Heart left ventricle (tissue), 16 donors: Measurements from ENCODE around the gene PATZ1. TPM values are rescaled to one million over a fixed set of nuclear protein-coding genes. Genes with fewer than 3 reads are reported as not detected.

Source experiments
- ATAC-seq, 4 donors: fragments of 200-7000 bp; cut with Tn5 transposase; one replicate each; pipeline ENCODE4 v1.9.1; 2020 to 2022; ENCODE audit warnings: moderate library complexity in 4 of 4, mild to moderate bottlenecking in 3 of 4, moderate number of reproducible peaks in 1 of 4
- DNase-seq, 5 donors: peaks; one replicate each; pipeline ENCODE4 v3.0.0-alpha.2; 2020
- H3K27ac ChIP-seq, 12 donors: fragments of 200-600 bp; sonication (generic) in 4 of 12; one replicate each; pipeline versions ENCODE4 v1.5.0 to v1.8.0; 2016 to 2022; ENCODE audit warnings: mild to moderate bottlenecking in 2 of 12
- H3K27me3 ChIP-seq, 9 donors: fragments of 200-600 bp; sonication (generic) in 2 of 9; one replicate each; pipeline versions ENCODE4 v1.5.1 to v1.8.0; 2016 to 2022; ENCODE audit warnings: mild to moderate bottlenecking in 3 of 9
- H3K36me3 ChIP-seq, 9 donors: fragments of 200-600 bp; sonication (generic) in 2 of 9; one replicate each; pipeline versions ENCODE4 v1.5.0 to v1.8.0; 2018 to 2022; ENCODE audit warnings: mild to moderate bottlenecking in 2 of 9
- H3K4me1 ChIP-seq, 12 donors: fragments of 200-600 bp; sonication (generic) in 4 of 12; one replicate each; pipeline versions ENCODE4 v1.5.0 to v1.8.0; 2016 to 2022; ENCODE audit warnings: mild to moderate bottlenecking in 3 of 12
- H3K4me3 ChIP-seq, 12 donors: fragments of 200-600 bp; sonication (generic) in 4 of 12; one replicate each; pipeline versions ENCODE4 v1.5.0 to v1.8.0; 2017 to 2022; ENCODE audit warnings: mild to moderate bottlenecking in 9 of 12, moderate library complexity in 4 of 12
- H3K9me3 ChIP-seq, 12 donors: fragments of 200-600 bp; sonication (generic) in 4 of 12; one replicate each; pipeline versions ENCODE4 v1.5.0 to v1.8.0; 2016 to 2022; ENCODE audit warnings: mild to moderate bottlenecking in 1 of 12
- CTCF ChIP-seq, 12 donors: fragments of 200-600 bp; sonication (generic) in 4 of 12; IDR thresholded peaks; one replicate each; pipeline versions ENCODE4 v1.5.0 to v1.8.0; 2018 to 2022; ENCODE audit warnings: antibody characterized with exemption in 12 of 12, mild to moderate bottlenecking in 5 of 12
- POLR2A ChIP-seq, 2 donors: fragments of 450-650 bp; IDR thresholded peaks; one replicate each; pipeline ENCODE4 v1.6.1; 2017; ENCODE audit warnings: antibody characterized with exemption in 2 of 2, mild to moderate bottlenecking in 2 of 2, moderate library complexity in 2 of 2
- WGBS, 4 donors: extraction: QIAGEN DNeasy Blood & Tissue Kit in 2 of 4; methylation state at CpG; one replicate each; pipeline versions ENCODE4 v1.1.5 to v1.1.7; 2013 to 2018; 5-methylcytosine and 5-hydroxymethylcytosine counted together
- intact Hi-C, 10 donors: fragments of 100-400 bp; cut with DNase I; formaldehyde crosslinking; loops; one replicate each; pipeline versions ENCODE4 v1.11.1 to v1.14.2; 2022
- polyA plus RNA-seq, 2 donors: library from polyadenylated mRNA; stranded (reverse); fragments of 200-250 nt; gene quantifications; one replicate each; pipeline ENCODE4 v1.2.3, GENCODE V29; 2013
- total RNA-seq, 9 donors: library from RNA; depleted of rRNA in 2 of 9; stranded (reverse); fragments of >200 nt in 2 of 9; fragmentation: NEBNext Ultra II Directional in 3 of 9; extraction: Animal tissue kit (Norgen Biotek cat#: 25700) in 3 of 9; gene quantifications; one replicate each; pipeline versions ENCODE4 v1.1.0 to v1.2.4, GENCODE V29; 2016 to 2023
- donor health status: ischemic (EF 13 %, LVEDD 7.1; RV severe dilation, severe dysfunction).
- donor health status: healthy with polysubstance abuse.
- donor health status: DM: no; HTN: yes; CAD: no.
- donor health status: DM: no; HTN: no; CAD: no.
- donor health status: ischemic (EF 25% LVEDD 6.9; RV normal size, moderate dysfunction).
- donor health status: ischemic (EF 25% LVEDD 5.7; RV mildly dilated, moderate dysfunction).
- donor health status: healthy.
- donor health status: DM: yes; HTN: yes; CAD: no.
- donor health status: ischemic (EF 35%, LVEDD 5.7; RV mildly dilated, moderate dysfunction).
- donor health status: nonischemic (EF 11% LVEDD 7.7; RV severe dilation, severe dysfunction).
- donor health status: DM: yes; HTN: yes; CAD: no.
- donor health status: PGD.
- donor health status: ischemic (EF 29% LVEDD 5.4; RV normal size, mild dysfunction).
- donor health status: nonischemic (EF 23%, LVEDD 6.1; RV moderate dilation, normal function).

PATZ1 gene
- total and polyA plus RNA-seq, 11 donors = 7.7 to 20.1 (median 12.3) TPM

- H3K27ac ChIP-seq = no peak overlapping the region
- H3K4me3 ChIP-seq = no peak overlapping the region
- peaks cover 0 to 67% (median 54%) of the 10 kb centered on the region in 9 donors for H3K36me3 ChIP-seq
- intact Hi-C loops = loop anchor here in 5 of 10 donors (10.0 kb wide), 2 partner anchors 153 to 293 kb away; partner anchors contain the start of gene SFI1 (in 1 of the 5)
- H3K9me3 ChIP-seq = no peaks in the 10 kb centered on the region
- no peaks in the 10 kb centered on the region for H3K27me3 ChIP-seq
- ATAC-seq = no peak
- 78 to 86% (median 82%) methylated on average over 9 to 14 of the region's 14 CpGs for WGBS, 4 donors
- no peak for DNase-seq
- TF ChIP-seq CTCF (IDR thresholded peaks at IDR 0.05) (no peak), POLR2A (IDR thresholded peaks at IDR 0.05) (no peak)
- peaks cover 5 to 58% (median 37%) of the 10 kb centered on the region in 12 donors for H3K4me1 ChIP-seq
Measured at GRCh38 chr22:31341386-31342088, 4.6 kb downstream of the PATZ1 start.

DNA sequence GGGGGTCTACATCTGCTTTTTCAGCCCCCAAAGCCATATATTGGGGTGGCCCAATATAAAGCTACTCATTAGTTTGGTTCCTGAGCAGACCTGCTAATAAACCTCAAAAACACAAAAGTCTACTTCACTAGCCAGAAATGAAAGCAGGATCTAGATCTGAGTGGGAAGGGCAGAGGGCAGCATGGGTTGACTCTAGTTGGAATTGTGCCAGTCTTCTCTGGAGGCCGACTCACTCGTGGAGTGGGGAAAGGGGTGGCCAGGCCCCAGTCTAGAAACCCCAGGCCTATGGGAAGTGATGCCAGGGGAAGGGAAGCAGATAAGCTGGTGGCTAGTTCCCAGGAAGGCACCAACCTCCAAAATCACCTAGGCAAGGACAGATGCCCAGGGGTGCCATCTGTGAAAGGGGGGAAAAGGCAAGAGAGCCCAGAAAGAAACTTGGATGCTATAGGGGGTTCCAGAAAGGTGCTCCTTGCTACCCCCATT, 5.3 kb downstream of the PATZ1 start:
- WGBS, 4 donors = 0 to 10% (median 9%) methylated on average over 2 of the region's 2 CpGs
- H3K36me3 ChIP-seq = peaks cover 0 to 73% (median 57%) of the 10 kb centered on the region in 9 donors
- ATAC-seq = no peak
- no peak overlapping the region for H3K27ac ChIP-seq
- H3K4me3 ChIP-seq = no peak overlapping the region
- TF ChIP-seq POLR2A (IDR thresholded peaks at IDR 0.05) (no peak), CTCF (IDR thresholded peaks at IDR 0.05) (no peak)
- no peaks in the 10 kb centered on the region for H3K9me3 ChIP-seq
- intact Hi-C loops = loop anchor here in 5 of 10 donors (10.0 kb wide), 2 partner anchors 154 to 294 kb away; partner anchors contain the start of gene SFI1 (in 1 of the 5)
- DNase-seq = no peak
- H3K4me1 ChIP-seq = peaks cover 5 to 57% (median 37%) of the 10 kb centered on the region in 12 donors
- H3K27me3 ChIP-seq = no peaks in the 10 kb centered on the region

GRCh38 chr22:31340360-31340759, 5.8 kb downstream of the PATZ1 start:
- Histone ChIP-seq H3K27me3 (no peaks in the 10 kb centered on the region), H3K4me3 (no peak overlapping the region), H3K27ac (no peak overlapping the region), H3K4me1 (peaks cover 5 to 54% (median 35%) of the 10 kb centered on the region in 12 donors), H3K9me3 (no peaks in the 10 kb centered on the region), H3K36me3 (peaks cover 0 to 77% (median 61%) of the 10 kb centered on the region in 9 donors)
- no peak for DNase-seq
- 87 to 92% (median 92%) methylated on average over 6 of the region's 6 CpGs for whole genome bisulfite sequencing, 4 donors
- ATAC-seq = no peak
- intact Hi-C loops = loop anchor here in 5 of 10 donors (10.0 kb wide), 2 partner anchors 154 to 294 kb away; partner anchors contain the start of gene SFI1 (in 1 of the 5)
- TF ChIP-seq POLR2A (IDR thresholded peaks at IDR 0.05) (no peak), CTCF (IDR thresholded peaks at IDR 0.05) (no peak)

DNA sequence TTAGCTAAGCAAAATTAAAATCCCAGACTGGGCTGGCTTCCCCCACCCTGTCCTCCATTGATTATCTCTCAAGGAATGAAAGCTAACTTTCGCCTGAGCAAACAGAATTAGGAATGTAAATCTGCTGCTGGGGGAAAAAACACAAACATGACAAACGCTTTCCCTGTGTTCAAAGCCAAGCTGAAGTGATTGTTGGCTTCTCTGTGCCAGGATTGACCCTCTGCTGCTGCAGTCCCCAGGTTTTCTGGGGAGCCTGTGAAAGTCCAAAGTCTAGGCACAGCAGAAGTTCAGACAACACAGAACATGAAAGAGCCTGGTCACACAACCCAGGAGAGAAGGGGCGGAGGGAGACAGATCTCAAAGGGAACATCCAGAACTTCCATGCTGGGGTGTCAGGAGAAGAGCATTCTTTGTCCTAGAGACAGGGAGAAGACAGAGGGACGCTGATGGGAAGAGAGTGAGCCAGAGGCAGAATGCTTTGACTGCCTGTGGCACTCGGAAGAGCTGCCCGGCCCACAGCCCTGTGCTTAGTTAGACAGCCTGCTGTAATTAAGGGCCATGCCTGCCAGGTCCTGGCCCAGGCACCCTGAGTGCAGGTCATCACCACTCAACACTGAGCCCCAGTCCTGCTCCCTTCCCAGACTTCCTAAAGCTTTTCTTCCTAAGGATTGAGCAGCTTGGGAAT, 6.9 kb downstream of the PATZ1 start:
- no peak for TF ChIP-seq POLR2A (IDR thresholded peaks at IDR 0.05)
- no peak for TF ChIP-seq CTCF (IDR thresholded peaks at IDR 0.05)
- DNase-seq = no peak
- no peak overlapping the region for H3K4me3 ChIP-seq
- intact Hi-C loops = no loop called here
- H3K36me3 ChIP-seq = peaks cover 0 to 85% (median 69%) of the 10 kb centered on the region in 9 donors
- no peak for ATAC-seq
- 70 to 82% (median 74%) methylated on average over 6 of the region's 6 CpGs for WGBS, 4 donors
- H3K27ac ChIP-seq = no peak overlapping the region
- H3K9me3 ChIP-seq = no peaks in the 10 kb centered on the region
- H3K27me3 ChIP-seq = no peaks in the 10 kb centered on the region
- peaks cover 0 to 48% (median 26%) of the 10 kb centered on the region in 12 donors for H3K4me1 ChIP-seq
